PFSK-1 (cell line): Measurements from ENCODE around the gene LSM5.

Experiments
- POLR2AphosphoS5 ChIP-seq: IDR thresholded peaks from 2 replicates; pipeline ENCODE4 v1.6.1; 2012; ENCODE audit warnings: low read depth, mild to moderate bottlenecking, control low read depth, low read length, moderate library complexity
- TAF1 ChIP-seq: IDR thresholded peaks from 2 replicates; pipeline ENCODE4 v1.6.1; 2012; ENCODE audit warnings: low read length, control low read depth, borderline replicate concordance; ENCODE audit not compliant: insufficient read depth

- TF ChIP-seq TAF1 (no peak), POLR2AphosphoS5 (no peak)
Measured at GRCh38 chr7:32481176-32481575, 9.0 kb downstream of the LSM5 start.
